BLaER1 (cell line): ENCODE measurements around the gene CTSW.

ENCODE experiments used
- H3K27ac ChIP-seq: shearing (Covaris generic); formaldehyde crosslinking; 2 replicates; pipeline ENCODE4 v1.8.1; 2022
- H3K27me3 ChIP-seq: shearing (Covaris generic); formaldehyde crosslinking; 2 replicates; pipeline ENCODE4 v1.8.1; 2022
- H3K36me3 ChIP-seq: shearing (Covaris generic); formaldehyde crosslinking; 2 replicates; pipeline ENCODE4 v1.8.1; 2022
- H3K4me1 ChIP-seq: shearing (Covaris generic); formaldehyde crosslinking; 2 replicates; pipeline ENCODE4 v1.8.1; 2022
- H3K4me2 ChIP-seq: shearing (Covaris generic); formaldehyde crosslinking; 2 replicates; pipeline ENCODE4 v1.8.1; 2022
- H3K4me3 ChIP-seq: shearing (Covaris generic); formaldehyde crosslinking; 2 replicates; pipeline ENCODE4 v1.8.1; 2022
- H3K9ac ChIP-seq: shearing (Covaris generic); formaldehyde crosslinking; 2 replicates; pipeline ENCODE4 v1.8.1; 2022
- H3K9me3 ChIP-seq: shearing (Covaris generic); formaldehyde crosslinking; 2 replicates; pipeline ENCODE4 v1.8.1; 2022
- H4K20me1 ChIP-seq: shearing (Covaris generic); formaldehyde crosslinking; 2 replicates; pipeline ENCODE4 v1.8.1; 2022
- Cebpa-rat ChIP-seq: shearing (Covaris generic); IDR thresholded peaks from 2 replicates; pipeline ENCODE4 v1.8.1; 2022

CTSW gene

GRCh38 chr11:65867284-65868071 is 12.2 kb upstream of the CTSW start:
- Histone ChIP-seq H3K4me1 (peaks cover 32% of the 10 kb centered on the region), H3K36me3 (peaks cover 60% of the 10 kb centered on the region), H3K4me2 (no peak overlapping the region), H3K9me3 (no peaks in the 10 kb centered on the region), H3K4me3 (no peak overlapping the region), H3K9ac (no peak overlapping the region), H4K20me1 (peaks cover 89% of the 10 kb centered on the region), H3K27ac (no peak overlapping the region), H3K27me3 (peaks cover 27% of the 10 kb centered on the region)
- no peak for TF ChIP-seq Cebpa-rat

DNA sequence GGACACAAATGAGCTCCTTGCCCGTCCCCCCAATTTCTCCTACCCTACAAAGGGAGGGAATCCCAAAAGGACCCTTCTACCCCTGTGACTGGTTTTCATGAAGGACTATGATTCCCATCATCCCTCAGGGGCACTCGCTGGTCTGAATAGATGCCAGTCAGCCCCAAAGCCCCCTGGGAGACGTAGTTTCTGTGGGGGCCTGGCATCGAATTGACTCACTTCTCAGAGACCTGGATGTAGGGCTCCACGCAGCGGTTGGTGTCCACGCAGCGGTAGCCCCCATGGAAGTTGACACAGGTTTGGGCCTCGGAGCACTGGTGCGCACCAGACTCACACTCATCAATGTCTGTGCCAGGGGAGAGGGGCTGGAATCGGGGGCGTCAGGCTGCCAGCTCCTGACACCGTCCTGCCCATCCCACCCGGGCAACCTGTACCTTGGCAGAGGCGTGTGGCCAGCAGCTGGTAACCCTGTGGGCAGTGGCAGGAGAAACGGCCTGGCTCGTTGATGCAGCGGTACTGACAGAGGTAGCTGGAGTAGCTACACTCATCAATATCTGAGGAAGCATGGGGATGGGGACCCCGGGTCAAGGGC is 11.5 kb upstream of the CTSW start:
- Histone ChIP-seq H3K4me2 (no peak overlapping the region), H3K9me3 (no peaks in the 10 kb centered on the region), H3K27ac (no peak overlapping the region), H3K36me3 (peaks cover 53% of the 10 kb centered on the region), H3K4me3 (no peak overlapping the region), H3K9ac (no peak overlapping the region), H4K20me1 (peaks cover 85% of the 10 kb centered on the region), H3K4me1 (peaks cover 38% of the 10 kb centered on the region), H3K27me3 (peaks cover 34% of the 10 kb centered on the region)
- no peak for TF ChIP-seq Cebpa-rat

GRCh38 chr11:65868907-65869306 is 10.7 kb upstream of the CTSW start:
- H3K4me3 ChIP-seq: no peak overlapping the region
- no peak overlapping the region for H3K9ac ChIP-seq
- peaks cover 36% of the 10 kb centered on the region for H3K27me3 ChIP-seq
- no peak overlapping the region for H3K4me2 ChIP-seq
- H3K36me3 ChIP-seq: peaks cover 45% of the 10 kb centered on the region
- H3K4me1 ChIP-seq: peaks cover 43% of the 10 kb centered on the region
- H3K27ac ChIP-seq: no peak overlapping the region
- H4K20me1 ChIP-seq: peaks cover 78% of the 10 kb centered on the region
- H3K9me3 ChIP-seq: no peaks in the 10 kb centered on the region
- no peak for TF ChIP-seq Cebpa-rat

DNA sequence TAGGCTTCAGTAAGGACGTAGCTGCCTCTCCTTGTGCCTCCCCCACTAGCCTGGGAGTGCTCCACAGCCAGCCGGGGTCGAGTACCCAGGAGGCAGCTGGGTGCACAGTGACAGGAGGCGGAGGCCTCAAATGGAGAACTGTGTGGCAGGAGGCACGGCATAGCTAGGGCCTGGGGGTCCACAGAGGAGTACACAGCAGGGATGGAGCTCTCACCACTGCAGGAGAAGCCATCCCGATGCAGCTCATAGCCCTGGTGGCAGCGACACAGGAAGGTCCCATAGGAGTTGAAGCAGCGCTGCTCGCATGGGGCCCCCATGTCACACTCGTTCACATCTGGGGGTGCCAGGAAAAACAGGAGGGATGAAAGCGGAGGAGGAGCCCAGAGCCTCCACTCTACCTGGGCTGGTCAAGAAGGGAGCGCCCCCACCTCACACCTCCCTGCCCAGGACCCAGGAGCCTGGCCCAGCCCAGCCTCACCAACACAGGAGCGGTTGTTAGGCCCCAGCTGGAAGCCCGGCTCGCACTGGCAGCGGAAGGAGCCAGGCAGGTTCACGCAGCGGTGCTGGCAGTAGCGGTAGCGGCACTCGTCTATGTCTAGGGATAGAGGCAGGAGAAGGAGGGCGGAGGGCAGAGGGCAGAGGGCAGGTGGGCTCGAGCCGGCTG is 9.9 kb upstream of the CTSW start:
- TF ChIP-seq Cebpa-rat: no peak
- Histone ChIP-seq H3K36me3 (peaks cover 37% of the 10 kb centered on the region), H3K4me2 (peak overlapping the region; percentile 90), H3K9ac (no peak overlapping the region), H3K4me3 (no peak overlapping the region), H4K20me1 (peaks cover 69% of the 10 kb centered on the region), H3K27ac (no peak overlapping the region), H3K4me1 (peaks cover 48% of the 10 kb centered on the region), H3K27me3 (peaks cover 36% of the 10 kb centered on the region), H3K9me3 (no peaks in the 10 kb centered on the region)

GRCh38 chr11:65870307-65870658 is 9.4 kb upstream of the CTSW start:
- Histone ChIP-seq H3K4me1 (peaks cover 48% of the 10 kb centered on the region), H3K4me2 (peak overlapping the region; percentile 90), H3K4me3 (peak overlapping the region; percentile 20; the same call in 1 of the 2 replicates), H3K36me3 (peaks cover 32% of the 10 kb centered on the region), H3K27me3 (peaks cover 36% of the 10 kb centered on the region), H3K9ac (peak overlapping the region; percentile 13; the same call in 1 of the 2 replicates), H3K9me3 (no peaks in the 10 kb centered on the region), H4K20me1 (peaks cover 64% of the 10 kb centered on the region), H3K27ac (no peak overlapping the region)
- no peak for TF ChIP-seq Cebpa-rat

DNA sequence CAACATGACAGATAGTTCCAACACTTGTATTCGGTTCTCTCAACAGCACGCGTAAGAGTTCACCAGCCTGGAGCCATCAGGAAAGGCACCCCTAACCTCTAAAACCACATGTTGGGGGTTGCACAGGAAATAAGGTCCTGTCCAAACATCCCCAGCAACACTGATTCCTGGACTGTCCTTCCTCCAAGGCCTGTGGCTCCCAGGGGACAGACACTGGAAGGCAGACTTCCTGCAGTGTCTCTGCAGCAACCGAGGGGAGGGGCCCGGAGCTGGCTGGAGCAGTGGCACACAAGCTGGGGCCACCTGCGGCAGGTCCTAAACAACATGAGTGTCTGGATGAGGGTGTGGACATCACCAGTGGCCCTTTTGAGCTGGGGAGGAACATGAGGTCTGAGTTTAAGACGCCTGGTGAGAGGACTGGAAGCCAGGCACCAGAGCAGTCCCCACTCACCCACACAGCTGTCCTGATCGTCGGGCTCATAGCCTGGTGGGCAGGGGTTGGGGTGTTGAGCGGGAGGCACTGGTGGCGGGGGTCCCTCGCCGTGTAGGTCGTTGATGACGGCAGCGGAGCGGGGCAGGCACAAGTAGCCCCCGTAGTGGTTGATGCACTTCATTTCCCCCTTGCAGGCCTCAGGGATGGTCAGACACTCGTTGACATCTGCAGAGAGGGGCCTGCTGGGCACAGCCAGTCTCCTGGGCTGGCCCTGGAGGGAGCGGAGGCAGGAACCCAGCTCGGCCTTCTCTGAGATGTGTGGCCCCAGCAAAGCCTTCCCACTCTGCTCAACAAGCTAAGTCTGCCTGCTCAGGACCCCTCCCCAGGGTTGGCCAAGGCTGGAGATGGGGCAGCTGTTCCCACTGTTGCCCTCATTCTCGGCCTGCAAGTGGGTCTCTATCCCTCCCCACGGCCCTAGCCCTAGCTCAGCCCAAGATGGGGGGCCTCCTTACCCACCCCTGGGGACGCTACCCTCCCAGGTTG is 8.6 kb upstream of the CTSW start:
- Histone ChIP-seq H3K4me3 (peak overlapping the region; percentile 20), H3K4me1 (peaks cover 48% of the 10 kb centered on the region), H4K20me1 (peaks cover 57% of the 10 kb centered on the region), H3K27me3 (peaks cover 36% of the 10 kb centered on the region), H3K9me3 (no peaks in the 10 kb centered on the region), H3K9ac (peak overlapping the region; percentile 13), H3K27ac (no peak overlapping the region), H3K36me3 (peaks cover 25% of the 10 kb centered on the region), H3K4me2 (peak overlapping the region; percentile 90)
- no peak for TF ChIP-seq Cebpa-rat

DNA sequence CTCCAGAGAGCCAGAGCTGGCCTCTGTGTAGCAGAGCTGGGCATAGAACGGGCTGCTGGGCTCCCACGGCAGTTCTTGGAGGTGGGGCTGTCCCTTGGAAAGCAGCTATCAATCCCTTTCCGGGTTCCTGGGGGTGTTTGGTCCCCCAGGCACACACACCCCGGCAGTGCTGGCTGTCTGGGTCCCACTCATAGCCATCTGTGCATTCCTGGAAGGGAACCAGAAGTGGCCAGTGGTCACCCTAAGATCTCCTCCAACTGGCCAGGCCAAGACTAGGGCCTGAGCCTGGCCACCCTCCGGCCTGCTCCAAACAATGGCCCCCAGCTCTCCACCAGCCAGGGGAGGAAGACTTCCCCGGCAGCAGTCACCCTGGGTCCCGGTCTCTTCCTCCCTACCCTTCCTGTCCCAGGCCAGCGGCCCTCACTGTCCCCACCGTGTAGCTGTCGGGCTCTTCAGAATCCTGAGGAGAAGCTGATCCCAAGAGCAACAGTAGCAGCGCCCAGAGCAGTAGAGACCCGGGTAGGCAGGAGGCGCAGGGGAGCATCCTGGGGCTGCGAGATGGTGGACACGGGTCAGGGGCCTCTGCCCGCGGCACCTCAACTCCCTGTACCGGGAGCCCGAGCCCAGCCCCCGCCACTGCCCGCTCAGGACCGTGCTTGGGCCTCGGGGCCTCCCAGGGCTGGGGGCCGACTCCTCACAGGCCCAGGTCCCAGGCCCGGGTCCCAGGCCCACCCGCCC is 7.7 kb upstream of the CTSW start:
- no peak overlapping the region for H3K4me3 ChIP-seq
- peak overlapping the region; percentile 90 for H3K4me2 ChIP-seq

GRCh38 chr11:65872586-65873317 is 6.9 kb upstream of the CTSW start, which contains the start of gene EFEMP2:
TSS of gene EFEMP2 (minus strand) at chr11:65872800. CDS start at chr11:65872354, 446 bp downstream.
- Histone ChIP-seq H3K27ac (peak within 1 kb of the TSS; percentile 42; the same call in 1 of the 2 replicates), H3K9ac (peak within 1 kb of the TSS; percentile 56)
- no peak for TF ChIP-seq Cebpa-rat

More for the DNA sequence above, 7.7 kb upstream of the CTSW start:
- H3K27ac ChIP-seq: no peak overlapping the region
- H3K9ac ChIP-seq: peak overlapping the region; percentile 13; the same call in 1 of the 2 replicates
- H3K9me3 ChIP-seq: no peaks in the 10 kb centered on the region
- peaks cover 15% of the 10 kb centered on the region for H3K36me3 ChIP-seq
- peaks cover 36% of the 10 kb centered on the region for H3K27me3 ChIP-seq
- H4K20me1 ChIP-seq: peaks cover 47% of the 10 kb centered on the region
- H3K4me1 ChIP-seq: peaks cover 48% of the 10 kb centered on the region
- TF ChIP-seq Cebpa-rat: no peak

More at GRCh38 chr11:65872586-65873317, 6.9 kb upstream of the CTSW start, which contains the start of gene EFEMP2:
- Histone ChIP-seq H3K4me2 (peak within 1 kb of the TSS; percentile 92), H4K20me1 (peaks cover 43% of the 10 kb centered on the region), H3K9me3 (no peaks in the 10 kb centered on the region), H3K4me3 (peak within 1 kb of the TSS; percentile 64), H3K27me3 (peaks cover 36% of the 10 kb centered on the region), H3K36me3 (peaks cover 8% of the 10 kb centered on the region; the same call in 1 of the 2 replicates), H3K4me1 (peaks cover 48% of the 10 kb centered on the region)
